Erythroblast (primary cell): ENCODE results near the gene ING2.
"Not testable (repeated sequence)": the region's sequence is repeated elsewhere in the genome, so short reads cannot be mapped to it uniquely, and the experiment has no call there.

Source experiments
- DNase-seq, 2 experiments: peaks; one replicate each; lab custom pipeline; 2025; lab: John Stamatoyannopoulos, UW
- GATA1 ChIP-seq: IDR thresholded peaks from 2 replicates; pipeline ENCODE4 v1.6.1; 2011; ENCODE audit warnings: low read depth, mild to moderate bottlenecking, control low read depth, low read length, moderate library complexity
- POLR2A ChIP-seq: IDR thresholded peaks from 2 replicates; pipeline ENCODE4 v1.6.1; 2011; ENCODE audit warnings: mild to moderate bottlenecking, low read length

The ING2 gene

GRCh38 chr4:183548306-183548705 is 43.4 kb downstream of the ING2 start:
- TF ChIP-seq POLR2A = no peak
- TF ChIP-seq GATA1 = no peak
- DNase-seq = no peak

- no peak for DNase-seq
- TF ChIP-seq GATA1 (no peak), POLR2A (no peak)
Observed at GRCh38 chr4:183550345-183551093, 45.7 kb downstream of the ING2 start.

GRCh38 chr4:183552274-183553146 is 47.7 kb downstream of the ING2 start:
- DNase-seq = no peak
- no peak for TF ChIP-seq POLR2A

GRCh38 chr4:183553147-183553478 is 48.3 kb downstream of the ING2 start:
- DNase-seq = not testable (repeated sequence)

- TF ChIP-seq POLR2A (no peak), GATA1 (no peak)
- no peak for DNase-seq
Observed at GRCh38 chr4:183553601-183554345, 48.9 kb downstream of the ING2 start.

- TF ChIP-seq POLR2A (no peak), GATA1 (no peak)
- DNase-seq = no peak
Observed at GRCh38 chr4:183554346-183554686, 49.5 kb downstream of the ING2 start.

- TF ChIP-seq GATA1 (no peak), POLR2A (no peak)
- DNase-seq = no peak
Observed at GRCh38 chr4:183554878-183555585, 50.2 kb downstream of the ING2 start.

GRCh38 chr4:183556947-183557346 is 52.1 kb downstream of the ING2 start:
- TF ChIP-seq POLR2A = no peak
- TF ChIP-seq GATA1 = no peak
- DNase-seq = no peak

- no peak for DNase-seq
- no peak for TF ChIP-seq GATA1
- TF ChIP-seq POLR2A = no peak
Observed at GRCh38 chr4:183557611-183558010, 52.8 kb downstream of the ING2 start.

- DNase-seq = no peak
- TF ChIP-seq GATA1 = no peak
Observed at GRCh38 chr4:183558873-183559272, 54.0 kb downstream of the ING2 start.

- no peak for TF ChIP-seq POLR2A
- TF ChIP-seq GATA1 = no peak
- no peak for DNase-seq
Observed at GRCh38 chr4:183561905-183562304, 57.0 kb downstream of the ING2 start.
